GM12872 (cell line): ENCODE data around the gene PDLIM7.

Experiments used
- CTCF ChIP-seq: IDR thresholded peaks from 3 replicates; pipeline ENCODE4 v1.5.1; 2011; ENCODE audit warnings: low read depth, mild to moderate bottlenecking, low read length, moderate library complexity; ENCODE audit not compliant: insufficient read depth

Gene PDLIM7

GRCh38 chr5:177440990-177441780 is 56.2 kb downstream of the PDLIM7 start:
- TF ChIP-seq CTCF, result no peak

- no peak for TF ChIP-seq CTCF
These were observed 57.0 kb downstream of the PDLIM7 start for GRCh38 chr5:177440211-177440989.

DNA sequence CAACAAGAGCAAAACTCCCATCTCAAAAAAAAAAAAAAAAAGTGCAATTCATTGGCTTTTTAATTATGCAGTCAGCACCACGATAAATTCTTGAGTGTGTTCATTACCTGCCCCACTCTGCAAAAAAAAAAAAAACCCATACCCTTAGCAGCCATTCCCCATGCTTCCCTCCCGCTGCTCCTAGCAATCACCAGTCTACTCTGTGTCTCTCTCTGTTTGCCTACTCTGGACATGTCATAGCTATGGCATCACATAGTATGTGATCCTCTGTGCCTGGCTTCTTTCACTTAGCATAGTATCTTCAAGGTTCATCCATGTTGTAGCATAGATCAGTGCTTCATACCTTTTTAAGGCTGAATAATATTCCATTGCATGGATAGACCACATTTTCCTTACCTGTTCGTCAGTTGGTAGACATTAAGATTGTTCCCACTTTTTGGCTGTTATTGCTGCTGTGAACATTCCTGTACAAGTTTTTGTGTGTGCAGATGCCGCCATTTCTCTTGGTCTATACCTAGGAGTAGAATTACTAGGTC is 57.8 kb downstream of the PDLIM7 start:
- TF ChIP-seq CTCF, result no peak

- no peak for TF ChIP-seq CTCF
These were observed 58.9 kb downstream of the PDLIM7 start for GRCh38 chr5:177438468-177438867.

DNA sequence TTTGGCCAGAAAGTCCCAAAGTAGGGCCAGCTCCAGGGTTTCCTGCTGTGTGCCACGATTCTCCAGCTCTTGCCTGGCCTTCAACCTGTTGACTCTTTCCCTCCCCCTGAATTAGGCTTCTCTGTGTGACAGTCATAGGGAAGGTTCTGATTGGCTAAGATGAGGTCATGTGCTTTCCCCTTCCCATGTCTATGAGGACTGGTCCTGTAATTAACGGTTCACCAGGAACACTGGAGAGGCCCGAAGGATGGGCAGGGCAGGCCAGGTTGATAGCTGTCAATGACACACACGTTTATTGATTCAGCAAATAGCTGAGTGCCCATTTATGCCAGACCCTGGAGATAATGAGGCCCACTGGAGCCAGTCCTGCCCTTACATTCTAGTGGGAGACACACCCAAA is 59.8 kb downstream of the PDLIM7 start:
- no peak for TF ChIP-seq CTCF

- no peak for TF ChIP-seq CTCF
These were observed 61.4 kb downstream of the PDLIM7 start for GRCh38 chr5:177435847-177436536.

DNA sequence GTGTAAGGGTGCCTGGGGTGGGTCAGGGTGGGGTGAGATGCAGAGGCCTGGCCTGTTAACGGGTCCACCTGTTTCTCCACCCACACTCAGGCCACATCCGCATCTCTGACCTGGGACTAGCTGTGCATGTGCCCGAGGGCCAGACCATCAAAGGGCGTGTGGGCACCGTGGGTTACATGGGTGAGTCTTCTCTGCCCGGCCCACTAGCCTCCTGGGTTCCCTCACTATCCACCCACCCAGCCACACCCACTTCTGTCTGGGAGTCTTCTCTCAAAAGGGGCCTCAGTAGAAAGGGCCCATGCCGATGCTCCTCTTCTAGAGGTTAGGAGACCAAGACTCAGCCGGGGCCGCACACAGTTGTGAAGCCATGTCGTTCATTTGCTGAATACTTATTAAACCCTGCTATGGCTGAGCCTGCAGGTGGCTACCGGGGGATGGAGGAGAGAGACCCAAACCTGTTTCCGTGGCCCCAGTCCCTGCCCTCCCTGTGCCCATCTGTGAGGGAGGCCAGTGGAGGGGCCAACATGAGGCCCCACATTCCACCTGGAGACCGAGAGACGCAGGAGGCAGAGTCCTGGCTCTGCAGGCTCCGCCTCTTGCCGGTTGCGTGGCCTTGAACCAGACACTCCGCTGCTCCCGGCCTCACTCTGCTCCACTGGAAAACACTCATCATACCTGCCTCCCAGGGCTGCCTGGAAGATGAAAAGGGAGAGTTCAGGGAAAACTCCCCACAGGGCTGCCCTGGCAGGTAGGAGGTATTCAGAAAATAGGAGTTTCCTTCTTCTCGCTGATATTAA is 62.3 kb downstream of the PDLIM7 start:
- no peak for TF ChIP-seq CTCF
